NCI-H1930 (cell line): Measurements from ENCODE around the gene PDK4.
"Not testable (repeated sequence)": the region's sequence is repeated elsewhere in the genome, so short reads cannot be mapped to it uniquely, and the experiment has no call there.

Source experiments
- DNase-seq, 2 experiments: peaks; one replicate each; lab custom pipeline; 2025; lab: John Stamatoyannopoulos, UW

Gene PDK4

DNA sequence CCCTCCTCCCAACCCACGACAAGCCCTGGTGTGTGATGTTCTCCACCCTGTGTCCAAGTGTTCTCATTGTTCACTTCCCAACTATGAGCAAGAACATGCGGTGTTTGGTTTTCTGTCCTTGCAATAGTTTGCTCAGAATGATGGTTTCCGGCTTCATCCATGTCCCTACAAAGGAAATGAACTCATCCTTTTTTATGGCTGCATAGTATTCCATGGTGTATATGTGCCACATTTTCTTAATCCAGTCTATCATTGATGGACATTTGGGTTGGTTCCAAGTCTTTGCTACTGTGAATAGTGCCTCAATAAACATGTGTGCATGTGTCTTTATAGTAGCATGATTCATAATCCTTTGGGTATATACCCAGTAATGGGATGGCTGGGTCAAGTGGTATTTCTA, 8.5 kb upstream of the PDK4 start:
- not testable (repeated sequence) for DNase-seq

- DNase-seq: not testable (repeated sequence)
These were observed 8.1 kb upstream of the PDK4 start for GRCh38 chr7:95604397-95604796.

- no peak for DNase-seq
These were observed 6.1 kb upstream of the PDK4 start for GRCh38 chr7:95602421-95602820.

DNA sequence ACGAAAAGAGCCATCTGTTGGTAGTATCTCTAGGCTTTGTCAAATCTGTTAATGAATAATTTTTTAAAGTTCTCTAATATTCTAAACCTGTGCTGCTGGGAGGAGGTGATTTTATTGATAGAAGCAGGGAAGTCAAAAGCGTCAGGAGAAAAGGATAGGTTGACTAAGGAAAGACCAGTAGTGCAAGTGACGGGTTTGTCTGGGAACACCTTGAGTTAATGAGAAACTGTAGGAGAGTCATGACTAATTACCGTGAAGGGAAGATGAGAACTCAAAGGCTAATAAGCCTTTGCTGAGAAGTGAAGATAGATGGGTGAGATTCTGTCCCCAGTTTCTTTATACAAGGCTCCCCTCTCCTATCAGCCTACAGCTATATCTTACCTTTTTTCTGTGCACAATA, 5.0 kb upstream of the PDK4 start:
- no peak for DNase-seq

DNA sequence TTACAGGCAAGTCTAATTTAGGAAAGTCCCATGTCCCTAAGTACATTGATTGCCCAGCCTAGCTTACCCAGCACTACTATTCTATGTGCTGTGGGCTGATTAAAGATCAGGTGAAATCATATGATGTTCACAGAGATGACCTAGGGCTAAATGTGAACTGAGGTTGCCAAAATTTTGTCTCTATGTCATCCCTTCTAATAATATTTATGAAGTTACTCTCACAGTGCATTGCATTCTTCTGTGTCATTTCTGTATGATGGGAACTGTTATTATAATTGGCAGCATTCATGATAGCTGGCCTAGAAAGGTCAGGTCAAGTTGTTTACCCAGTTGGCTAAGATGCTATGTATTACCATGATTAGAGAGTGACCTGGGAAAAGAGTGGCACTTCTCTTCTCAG, 2.8 kb upstream of the PDK4 start:
- no peak for DNase-seq

DNA sequence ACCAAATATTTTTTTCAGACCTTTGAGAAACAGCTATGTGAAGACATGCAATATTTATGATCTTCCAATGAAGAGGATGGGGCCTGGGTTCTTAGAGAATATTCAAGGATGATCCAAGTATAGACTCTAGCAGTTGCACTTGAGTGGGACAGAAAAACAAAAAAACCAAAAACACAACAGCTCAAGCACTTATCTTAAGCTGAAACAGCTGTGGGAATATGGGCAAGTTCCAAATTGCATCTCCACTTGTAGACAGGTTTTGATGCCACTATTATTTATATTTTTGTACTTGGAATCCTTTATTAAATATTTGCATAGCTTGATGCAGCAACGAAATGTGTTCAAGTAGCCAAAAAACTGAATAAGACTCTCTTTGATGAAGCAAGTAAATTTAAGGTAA, 2.2 kb upstream of the PDK4 start:
- DNase-seq: no peak

- DNase-seq: no peak
These were observed 544 bp downstream of the PDK4 start for GRCh38 chr7:95595746-95596197.

- DNase-seq: no peak
These were observed 2.1 kb downstream of the PDK4 start for GRCh38 chr7:95594185-95594584.

DNA sequence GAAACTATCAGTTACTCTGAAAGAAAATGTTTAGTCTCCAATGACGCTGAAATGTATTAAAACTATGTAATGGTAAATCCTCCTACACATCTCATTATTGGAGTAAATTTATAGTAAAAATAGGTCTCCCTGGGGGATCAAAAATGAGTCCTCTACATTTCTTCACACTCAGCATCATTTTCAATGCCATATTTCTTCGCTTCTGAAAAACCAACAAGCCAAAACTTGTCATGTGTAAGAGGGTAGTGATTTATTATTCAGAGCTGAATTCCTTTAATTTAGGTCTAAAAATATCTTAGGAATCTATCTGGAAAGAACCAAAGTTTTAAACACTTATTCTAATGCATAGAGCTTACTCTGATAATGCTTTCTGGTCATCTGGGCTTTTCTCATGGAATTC, 3.0 kb downstream of the PDK4 start:
- no peak for DNase-seq

DNA sequence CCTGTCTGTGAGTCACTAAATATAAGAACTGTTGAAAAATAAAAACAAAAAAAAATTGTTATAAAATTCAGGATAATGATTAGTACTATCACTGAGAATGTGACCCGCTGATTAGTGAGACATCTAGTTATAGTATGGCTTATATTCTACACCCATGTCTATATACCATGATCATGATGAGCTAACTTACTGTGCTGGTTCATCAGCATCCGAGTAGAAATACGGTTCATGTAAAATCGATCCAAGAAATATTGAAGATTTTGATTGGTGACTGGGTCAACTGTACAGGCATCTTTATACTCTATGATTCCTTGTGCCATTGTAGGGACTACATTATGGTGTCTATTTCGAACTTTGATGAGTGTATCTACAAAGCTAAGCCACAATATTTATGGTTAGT, 3.7 kb downstream of the PDK4 start:
- DNase-seq: no peak

GRCh38 chr7:95590387-95591248, 5.7 kb downstream of the PDK4 start:
- DNase-seq: no peak

- no peak for DNase-seq
These were observed 6.5 kb downstream of the PDK4 start for GRCh38 chr7:95589766-95590165.

- no peak for DNase-seq
These were observed 7.3 kb downstream of the PDK4 start for GRCh38 chr7:95589031-95589430.

DNA sequence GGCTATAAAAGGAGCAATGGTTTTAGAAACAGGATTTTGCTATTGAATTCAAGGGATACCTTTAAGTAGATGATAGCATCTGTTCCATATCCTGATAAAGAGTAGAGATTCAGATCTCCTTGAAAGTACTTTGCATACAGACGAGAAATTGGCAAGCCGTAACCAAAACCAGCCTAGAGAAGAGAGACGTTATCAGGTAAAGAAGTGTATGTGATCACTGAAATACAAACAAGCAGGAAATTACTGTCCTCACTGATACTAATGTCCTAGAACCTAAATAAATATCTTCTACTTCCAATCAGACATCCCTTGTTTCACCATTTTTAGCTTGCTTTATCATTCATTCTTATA, 9.4 kb downstream of the PDK4 start:
- peak; percentile 65 to 73 for DNase-seq

DNA sequence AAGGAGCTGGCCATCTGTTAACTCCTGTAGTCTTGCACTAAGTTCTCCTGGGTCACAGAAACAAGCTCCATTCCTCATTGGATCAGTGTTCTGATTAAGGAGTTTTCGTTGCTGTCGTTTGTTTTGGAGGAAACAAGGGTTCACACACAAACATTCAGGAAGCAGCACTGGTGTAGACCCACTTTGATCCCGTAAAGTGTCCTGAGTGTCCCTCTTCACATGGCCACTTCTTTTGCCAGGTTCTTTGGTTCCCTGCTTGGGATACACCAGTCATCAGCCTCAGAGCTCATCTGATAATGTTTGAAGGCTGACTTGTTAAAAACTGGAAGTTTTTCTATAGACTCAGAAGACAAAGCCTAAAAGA, 10.9 kb downstream of the PDK4 start:
- DNase-seq: no peak

DNA sequence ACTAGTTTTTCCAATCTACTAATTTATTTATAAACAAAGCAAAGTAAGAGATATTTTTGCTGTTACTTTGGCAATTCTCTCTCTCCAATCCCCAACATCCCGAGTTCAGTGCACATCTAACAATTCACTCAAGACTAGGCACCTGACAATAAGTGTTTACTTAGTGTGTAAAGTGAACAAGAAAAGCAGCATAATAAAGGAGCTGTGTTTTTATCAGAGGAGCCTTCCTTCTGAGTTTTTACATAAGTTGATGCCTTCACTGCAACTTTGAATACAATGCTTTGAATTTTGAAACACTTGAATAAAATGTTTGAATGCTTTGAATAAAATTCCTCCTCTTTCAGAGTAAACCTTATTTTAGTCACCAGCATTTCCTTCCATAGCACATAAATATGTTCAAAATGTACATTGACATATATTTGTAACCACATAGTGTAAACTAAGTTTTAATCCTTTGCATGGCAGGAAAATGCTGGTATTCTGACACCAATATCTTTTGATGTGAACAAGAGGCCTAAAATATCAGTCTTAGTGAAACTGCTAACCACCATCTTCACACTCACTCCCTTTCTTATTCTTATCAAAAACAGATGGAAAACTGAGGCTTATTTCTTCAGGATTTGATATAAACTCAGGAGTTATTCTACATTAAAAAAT, 11.4 kb downstream of the PDK4 start:
- DNase-seq: no peak

- no peak for DNase-seq
These were observed 12.3 kb downstream of the PDK4 start for GRCh38 chr7:95583834-95584621.

DNA sequence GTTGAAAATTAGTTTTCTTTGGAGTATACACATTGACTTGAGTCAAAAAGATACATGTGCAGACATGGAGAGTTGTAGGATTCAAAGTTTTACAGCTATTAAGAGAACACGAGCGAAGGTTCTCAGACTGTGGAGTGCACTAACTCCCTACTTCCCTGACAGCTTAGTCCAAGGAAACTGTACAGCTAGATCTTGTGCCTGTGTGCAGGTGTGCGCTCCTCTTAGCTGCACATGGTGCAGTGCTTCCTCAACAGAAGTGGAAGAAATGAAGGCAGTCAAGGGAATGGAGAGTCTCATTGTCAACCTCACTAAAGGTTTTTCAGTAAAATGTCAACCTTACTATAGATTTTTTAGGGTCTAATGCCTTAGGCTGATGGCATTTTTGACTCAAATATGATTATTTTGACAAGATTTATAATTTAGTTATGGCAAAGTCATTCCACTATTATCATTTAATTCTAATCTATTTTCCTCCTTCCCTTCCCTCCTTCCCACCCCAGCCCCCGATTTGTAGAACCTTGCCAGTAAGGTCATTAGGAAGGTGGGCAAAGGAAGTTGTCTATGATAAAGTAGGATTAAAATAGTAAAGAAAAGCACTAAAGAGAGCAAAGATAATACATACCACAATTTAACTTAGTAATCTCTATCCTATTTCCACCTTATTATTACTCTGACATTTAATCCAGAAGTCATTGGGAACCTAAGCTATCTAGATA, 13.6 kb downstream of the PDK4 start:
- no peak for DNase-seq

GRCh38 chr7:95581467-95581866, 14.8 kb downstream of the PDK4 start:
- no peak for DNase-seq

DNA sequence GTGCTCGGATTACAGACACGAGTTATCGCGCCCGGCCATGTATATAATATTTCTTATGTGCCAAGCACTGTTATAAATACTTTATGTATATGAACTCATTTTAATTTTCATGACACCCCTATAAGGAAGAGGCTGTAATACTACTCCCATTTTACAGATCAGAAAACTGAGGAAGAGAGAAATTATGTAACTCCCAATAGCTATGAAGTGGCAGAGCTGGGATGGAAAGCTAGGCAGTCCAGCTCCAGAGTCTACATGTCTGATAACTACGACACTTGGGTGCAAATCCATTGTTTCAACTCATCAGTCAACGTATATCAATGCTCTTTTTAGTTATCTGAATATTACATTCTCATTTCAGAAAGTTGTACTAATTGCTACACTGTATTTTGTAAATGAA, 17.0 kb downstream of the PDK4 start:
- DNase-seq: no peak

DNA sequence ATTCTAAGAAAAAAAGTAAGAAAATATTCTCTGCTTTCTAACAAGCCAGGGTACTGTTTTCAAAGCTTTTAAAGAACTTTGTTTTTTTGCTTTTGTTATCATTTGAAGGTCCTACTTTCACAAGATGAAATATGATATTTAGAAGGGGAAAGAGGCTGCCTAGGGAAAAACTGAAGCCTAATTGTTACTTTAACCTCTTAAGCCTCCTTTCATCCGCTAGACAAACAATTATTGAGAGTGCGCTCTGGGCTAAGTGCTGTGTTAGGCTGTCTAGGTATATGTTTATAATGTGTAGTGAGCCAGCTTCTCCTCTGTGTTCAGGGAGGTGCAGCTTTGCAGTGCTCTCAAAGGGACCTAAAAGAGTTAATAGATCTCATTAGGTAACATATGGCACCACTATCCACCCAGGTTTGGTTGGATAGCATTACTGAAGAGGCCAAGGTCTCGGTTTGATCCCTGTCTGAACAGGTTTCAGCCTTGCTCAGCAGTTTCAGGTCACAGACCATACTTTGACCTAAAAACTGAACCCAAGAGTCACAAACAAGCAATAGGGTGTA, 17.9 kb downstream of the PDK4 start:
- no peak for DNase-seq

- no peak for DNase-seq
These were observed 19.2 kb downstream of the PDK4 start for GRCh38 chr7:95577137-95577536.
